SK-N-SH treated with all-trans-retinoic acid at 6 μM for 48 hours (cell line): ENCODE measurements around the gene SRPK3.

Experiments
- ARNTL ChIP-seq: fragments of 450-650 bp; formaldehyde crosslinking; IDR thresholded peaks from 2 replicates; pipeline ENCODE4 v1.5.0; 2020; ENCODE audit warnings: low read depth, mild to moderate bottlenecking, moderate library complexity, borderline replicate concordance
- CSDC2 ChIP-seq: fragments of 250-450 bp; sonication (Bioruptor Pico); IDR thresholded peaks from 2 replicates; pipeline ENCODE4 v1.5.0; 2020; ENCODE audit warnings: mild to moderate bottlenecking, moderate library complexity
- ISL1 ChIP-seq: fragments of 250-450 bp; sonication (Bioruptor Pico); IDR thresholded peaks from 2 replicates; pipeline ENCODE4 v2.1.2; 2022; ENCODE audit warnings: mild to moderate bottlenecking, moderate library complexity
- PATZ1 ChIP-seq: fragments of 250-450 bp; sonication (Bioruptor Pico); IDR thresholded peaks from 2 replicates; pipeline ENCODE4 v1.8.0; 2020; ENCODE audit warnings: mild to moderate bottlenecking, moderate library complexity, borderline replicate concordance
- RARB ChIP-seq: fragments of 250-450 bp; sonication (Bioruptor Pico); IDR thresholded peaks from 2 replicates; pipeline ENCODE4 v1.8.0; 2021; ENCODE audit warnings: mild to moderate bottlenecking, moderate library complexity
- TOX ChIP-seq: fragments of 250-450 bp; sonication (Bioruptor Pico); IDR thresholded peaks from 2 replicates; pipeline ENCODE4 v1.8.0; 2021; ENCODE audit warnings: mild to moderate bottlenecking, moderate library complexity, borderline replicate concordance
- TSHZ2 ChIP-seq: fragments of 250-450 bp; sonication (Bioruptor Pico); IDR thresholded peaks from 2 replicates; pipeline ENCODE4 v1.5.0; 2020; ENCODE audit warnings: mild to moderate bottlenecking, moderate library complexity
- ZFP3 ChIP-seq: fragments of 250-450 bp; sonication (Bioruptor Pico); IDR thresholded peaks from 2 replicates; pipeline ENCODE4 v1.5.0; 2020; ENCODE audit warnings: mild to moderate bottlenecking, moderate library complexity
- ZFP30 ChIP-seq: fragments of 450-650 bp; formaldehyde crosslinking; IDR thresholded peaks from 2 replicates; pipeline ENCODE4 v1.5.0; 2022; ENCODE audit warnings: mild to moderate bottlenecking, moderate library complexity
- ZNF70 ChIP-seq: fragments of 450-650 bp; formaldehyde crosslinking; IDR thresholded peaks from 2 replicates; pipeline ENCODE4 v1.5.0; 2020; ENCODE audit warnings: mild to moderate bottlenecking, moderate library complexity

GRCh38 chrX:153774576-153775292, 6.1 kb upstream of the SRPK3 start:
- TF ChIP-seq ZFP30 (CRISPR knock-in tag) (no peak), ARNTL (CRISPR knock-in tag) (no peak), PATZ1 (no peak), TSHZ2 (CRISPR knock-in tag) (no peak), ZFP3 (no peak), CSDC2 (no peak), ISL1 (CRISPR knock-in tag) (no peak), ZNF70 (CRISPR knock-in tag) (no peak), TOX (CRISPR knock-in tag) (no peak), RARB (CRISPR knock-in tag) (no peak)
